ENCODE data around the gene SLITRK5. TPM values are rescaled to one million over a fixed set of nuclear protein-coding genes. Genes with fewer than 3 reads are reported as not detected.

The SLITRK5 gene
- total and polyA plus RNA-seq, 9 of the 15 experiments (the other 6 are each of a cell fraction or from before 2014, with no cell fraction given), result under 0.01 TPM; not detected in 8

DNA sequence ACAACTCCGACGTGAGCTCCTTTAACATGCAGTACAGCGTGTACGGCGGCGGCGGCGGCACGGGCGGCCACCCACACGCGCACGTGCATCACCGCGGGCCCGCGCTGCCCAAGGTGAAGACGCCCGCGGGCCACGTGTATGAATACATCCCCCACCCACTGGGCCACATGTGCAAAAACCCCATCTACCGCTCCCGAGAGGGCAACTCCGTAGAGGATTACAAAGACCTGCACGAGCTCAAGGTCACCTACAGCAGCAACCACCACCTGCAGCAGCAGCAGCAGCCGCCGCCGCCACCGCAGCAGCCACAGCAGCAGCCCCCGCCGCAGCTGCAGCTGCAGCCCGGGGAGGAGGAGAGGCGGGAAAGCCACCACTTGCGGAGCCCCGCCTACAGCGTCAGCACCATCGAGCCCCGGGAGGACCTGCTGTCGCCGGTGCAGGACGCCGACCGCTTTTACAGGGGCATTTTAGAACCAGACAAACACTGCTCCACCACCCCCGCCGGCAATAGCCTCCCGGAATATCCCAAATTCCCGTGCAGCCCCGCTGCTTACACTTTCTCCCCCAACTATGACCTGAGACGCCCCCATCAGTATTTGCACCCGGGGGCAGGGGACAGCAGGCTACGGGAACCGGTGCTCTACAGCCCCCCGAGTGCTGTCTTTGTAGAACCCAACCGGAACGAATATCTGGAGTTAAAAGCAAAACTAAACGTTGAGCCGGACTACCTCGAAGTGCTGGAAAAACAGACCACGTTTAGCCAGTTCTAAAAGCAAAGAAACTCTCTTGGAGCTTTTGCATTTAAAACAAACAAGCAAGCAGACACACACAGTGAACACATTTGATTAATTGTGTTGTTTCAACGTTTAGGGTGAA lies 6.6 kb downstream of the SLITRK5 start:
- in situ Hi-C loops (cut with MboI), result no loop called here
- no peak overlapping the region for H2AFZ ChIP-seq (ENCODE audit: low read depth, low read length)
- no peaks in the 10 kb centered on the region for H3K9me3 ChIP-seq (replicated peaks; ENCODE audit: control insufficient read depth, insufficient read depth, low read depth, low read length)
- H3K4me3 ChIP-seq, result no peak overlapping the region
- ATAC-seq (no peak), FAIRE-seq (no peak), DNase-seq (ENCODE audit: extremely low read depth in 1 of 4, low spot score in 3 of 4) (no peak)
- intact Hi-C loops (cut with micrococcal nuclease), result no loop called here
- no peak overlapping the region for H3K9ac ChIP-seq (ENCODE audit: insufficient read depth in 1 of 2, low read depth in 2 of 2, low read length in 2 of 2)
- H3K9me1 ChIP-seq (ENCODE audit: control insufficient read depth, insufficient read depth, low read length), result no peaks in the 10 kb centered on the region
- no peaks in the 10 kb centered on the region for H3K27me3 ChIP-seq (ENCODE audit: control insufficient read depth in 2 of 2, insufficient read depth in 2 of 2, low read length in 2 of 2)
- no peak for TF ChIP-seq MNT (conservative IDR thresholded peaks at IDR 0.05)
- no peak for TF ChIP-seq EHMT2 (IDR thresholded peaks at IDR 0.05)
- TF ChIP-seq, protein P1, sequence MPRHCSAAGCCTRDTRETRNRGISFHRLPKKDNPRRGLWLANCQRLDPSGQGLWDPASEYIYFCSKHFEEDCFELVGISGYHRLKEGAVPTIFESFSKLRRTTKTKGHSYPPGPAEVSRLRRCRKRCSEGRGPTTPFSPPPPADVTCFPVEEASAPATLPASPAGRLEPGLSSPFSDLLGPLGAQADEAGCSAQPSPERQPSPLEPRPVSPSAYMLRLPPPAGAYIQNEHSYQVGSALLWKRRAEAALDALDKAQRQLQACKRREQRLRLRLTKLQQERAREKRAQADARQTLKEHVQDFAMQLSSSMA (CRISPR knock-in tag; IDR thresholded peaks at IDR 0.05), result no peak
- no peak for TF ChIP-seq MEIS2 (IDR thresholded peaks at IDR 0.05; ENCODE audit: partially characterized antibody)
- TF ChIP-seq ZNF263 (CRISPR knock-in tag; IDR thresholded peaks at IDR 0.05; ENCODE audit: borderline replicate concordance), result no peak
- TF ChIP-seq ETS2 (tag; IDR thresholded peaks at IDR 0.05; ENCODE audit: borderline replicate concordance, poor library complexity, severe bottlenecking), result no peak
- TF ChIP-seq LEF1 (IDR thresholded peaks at IDR 0.05), result no peak
- no peak for TF ChIP-seq ZBTB12 (CRISPR knock-in tag; IDR thresholded peaks at IDR 0.05)
- TF ChIP-seq TAF15 (IDR thresholded peaks at IDR 0.05; ENCODE audit: low read depth, low read length), result no peak
- no peak for TF ChIP-seq KHSRP (IDR thresholded peaks at IDR 0.05)
- no peak for TF ChIP-seq ZZZ3 (IDR thresholded peaks at IDR 0.05)
- no peak for TF ChIP-seq E2F3 (CRISPR knock-in tag; IDR thresholded peaks at IDR 0.05)
- no peak for TF ChIP-seq POLR2AphosphoS2 (IDR thresholded peaks at IDR 0.05; ENCODE audit: low read length)
- TF ChIP-seq POLR3G (IDR thresholded peaks at IDR 0.05; ENCODE audit: extremely low read depth, insufficient read length, insufficient replicate concordance), result no peak
- no peak for TF ChIP-seq CCAR2 (IDR thresholded peaks at IDR 0.05; ENCODE audit: low read depth, low read length)
- 10% methylated on average over 23 of the region's 60 CpGs for WGBS (ENCODE audit: insufficient coverage, low coverage, missing lambda C conversion rate)
- no TSS peak for BruUV-seq (replicated peaks)
- H3K36me3 ChIP-seq (ENCODE audit: control insufficient read depth, insufficient read depth, low read length), result no peaks in the 10 kb centered on the region
- H3K4me2 ChIP-seq (ENCODE audit: insufficient read depth, low read length), result no peak overlapping the region
- H3K4me1 ChIP-seq (replicated peaks in 1 of 2; ENCODE audit: control insufficient read depth in 2 of 2, insufficient read depth in 2 of 2, low read length in 2 of 2), result no peaks in the 10 kb centered on the region
- CTCF ChIA-PET (ENCODE audit: low intra/inter-chr PET ratio), result no interaction called here
- H3K27ac ChIP-seq (ENCODE audit: extremely low read depth, low read depth, low read length), result no peak overlapping the region
- POLR2A ChIA-PET, result no interaction called here
- H3K79me2 ChIP-seq (ENCODE audit: control insufficient read depth, insufficient read depth, low read length), result no peaks in the 10 kb centered on the region
- no peaks in the 10 kb centered on the region for H4K20me1 ChIP-seq (replicated peaks; ENCODE audit: control insufficient read depth, insufficient read depth, low read length)
